DOHH2 (cell line): ENCODE measurements around the gene ESYT2.

Experiments
- EZH2phosphoT487 ChIP-seq: fragments of 200-600 bp; sonication (generic); IDR thresholded peaks from 2 replicates; pipeline ENCODE4 v1.6.1; 2017; ENCODE audit warnings: borderline replicate concordance, mild to moderate bottlenecking, antibody characterized with exemption, low read length, moderate library complexity, mixed read lengths
- TF ChIP-seq, protein P1 (sequence below): fragments of 200-600 bp; sonication (generic); IDR thresholded peaks from one replicate; pipeline ENCODE4 v1.5.1; 2014; ENCODE audit warnings: antibody characterized with exemption, mild to moderate bottlenecking, low read depth, low read length; ENCODE audit not compliant: poor library complexity, severe bottlenecking

DNA sequence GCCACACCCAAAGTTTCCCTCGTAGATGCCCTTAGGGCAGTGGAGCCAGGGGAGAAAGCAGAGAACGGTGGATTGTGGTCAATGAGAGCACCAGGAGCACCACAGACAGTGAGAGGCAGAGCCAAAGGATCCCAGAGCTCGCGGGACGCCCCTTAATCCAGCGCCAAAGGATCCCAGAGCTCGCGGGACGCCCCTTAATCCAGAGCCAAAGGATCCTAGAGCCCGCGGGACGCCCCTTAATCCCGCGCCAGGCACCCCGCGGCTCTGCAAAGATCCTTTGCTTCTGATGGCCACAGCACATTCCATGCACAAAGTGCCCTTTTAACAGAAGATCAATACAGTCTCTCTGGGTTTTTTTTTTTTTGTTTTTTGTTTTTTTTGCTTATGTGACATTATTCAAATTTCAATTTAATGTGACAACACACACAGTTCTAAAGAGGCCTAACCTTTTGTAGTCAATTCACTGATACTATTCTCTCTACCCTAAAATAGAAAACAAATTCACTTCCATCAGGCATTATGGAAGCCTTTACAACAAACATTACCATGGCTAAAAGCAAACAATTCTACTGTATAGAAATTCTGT is 71.8 kb downstream of the ESYT2 start:
- TF ChIP-seq, protein P1, sequence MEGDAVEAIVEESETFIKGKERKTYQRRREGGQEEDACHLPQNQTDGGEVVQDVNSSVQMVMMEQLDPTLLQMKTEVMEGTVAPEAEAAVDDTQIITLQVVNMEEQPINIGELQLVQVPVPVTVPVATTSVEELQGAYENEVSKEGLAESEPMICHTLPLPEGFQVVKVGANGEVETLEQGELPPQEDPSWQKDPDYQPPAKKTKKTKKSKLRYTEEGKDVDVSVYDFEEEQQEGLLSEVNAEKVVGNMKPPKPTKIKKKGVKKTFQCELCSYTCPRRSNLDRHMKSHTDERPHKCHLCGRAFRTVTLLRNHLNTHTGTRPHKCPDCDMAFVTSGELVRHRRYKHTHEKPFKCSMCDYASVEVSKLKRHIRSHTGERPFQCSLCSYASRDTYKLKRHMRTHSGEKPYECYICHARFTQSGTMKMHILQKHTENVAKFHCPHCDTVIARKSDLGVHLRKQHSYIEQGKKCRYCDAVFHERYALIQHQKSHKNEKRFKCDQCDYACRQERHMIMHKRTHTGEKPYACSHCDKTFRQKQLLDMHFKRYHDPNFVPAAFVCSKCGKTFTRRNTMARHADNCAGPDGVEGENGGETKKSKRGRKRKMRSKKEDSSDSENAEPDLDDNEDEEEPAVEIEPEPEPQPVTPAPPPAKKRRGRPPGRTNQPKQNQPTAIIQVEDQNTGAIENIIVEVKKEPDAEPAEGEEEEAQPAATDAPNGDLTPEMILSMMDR = no peak
- no peak for TF ChIP-seq EZH2phosphoT487
